Adipose tissue (tissue), 3 donors: ENCODE measurements around the gene GMEB1. TPM values are rescaled to one million over a fixed set of nuclear protein-coding genes. Genes with fewer than 3 reads are reported as not detected.

ENCODE experiments used
- polyA plus RNA-seq, 3 donors: library from polyadenylated mRNA; stranded (reverse); fragments of 200-250 nt; gene quantifications; one replicate each; pipeline ENCODE4 v1.2.3, GENCODE V29; 2013
- donor health status: healthy with polysubstance abuse.
- donor health status: Bipolar disorder and iron deficiency.
- donor health status: healthy.

GMEB1 gene
- polyA plus RNA-seq, 3 donors, result 2.8 to 5.6 (median 5.2) TPM

Other genes with a start within 250 kb of the GMEB1 start
- gene RCC1, start 162.7 kb upstream of the GMEB1 start, polyA plus RNA-seq, result 10 to 100 TPM; 18.0 to 29.6 (median 24.1) TPM
- 10 to 100 TPM; 12.8 to 20.8 (median 17.0) TPM for gene TRNAU1AP, start 115.7 kb upstream of the GMEB1 start, polyA plus RNA-seq
- gene RAB42, start 76.5 kb upstream of the GMEB1 start, polyA plus RNA-seq, result 1 to 10 TPM in 2 of 3 donors, under 1 TPM in 1; 0.59 to 5.7 (median 1.7) TPM
- 10 to 100 TPM; 14.1 to 31.2 (median 17.4) TPM for gene TAF12, start 25.7 kb upstream of the GMEB1 start, polyA plus RNA-seq
- not detected for gene RNU11, start 20.2 kb upstream of the GMEB1 start, polyA plus RNA-seq
- 10 to 100 TPM; 16.5 to 40.2 (median 28.6) TPM for gene YTHDF2, start 68.2 kb downstream of the GMEB1 start, polyA plus RNA-seq
- gene OPRD1, start 143.4 kb downstream of the GMEB1 start, polyA plus RNA-seq, result under 1 TPM; 0.01 to 0.11 (median 0.08) TPM
- 10 to 100 TPM in 2 of 3 donors, 1 to 10 TPM in 1; 7.0 to 16.3 (median 11.0) TPM for gene EPB41, start 245.8 kb downstream of the GMEB1 start, polyA plus RNA-seq